Measurements from ENCODE around the gene TIE1. TPM values are rescaled to one million over a fixed set of nuclear protein-coding genes. Genes with fewer than 3 reads are reported as not detected.

The TIE1 gene
- total and polyA plus RNA-seq, 2 donors (not counting 3 experiments of a cell fraction or from before 2014, with no cell fraction given) = 531 to 620 TPM

- no peak overlapping the region for H2AFZ ChIP-seq (ENCODE audit: low read depth, low read length)
- H3K4me2 ChIP-seq (ENCODE audit: insufficient read depth, low read length) = no peak overlapping the region
- CTCF ChIA-PET = no interaction called here
- POLR2A ChIA-PET = no interaction called here
- dilution Hi-C loops (cut with MboI; ENCODE audit: extremely low pct_ligation_motif_present, low sequenced_read_pairs) (no loop called here), intact Hi-C loops (cut with micrococcal nuclease) (no loop called here)
- peaks cover 35% of the 10 kb centered on the region for H3K79me2 ChIP-seq (ENCODE audit: control insufficient read depth, insufficient read depth, low read length)
- no peaks in the 10 kb centered on the region for H3K36me3 ChIP-seq (ENCODE audit: control insufficient read depth in 2 of 2, extremely low read depth in 1 of 2, insufficient read depth in 2 of 2, low read length in 2 of 2)
- no TSS peak for BruUV-seq (replicated peaks)
- DNase-seq (ENCODE audit: low read depth, low spot score) (no peak), FAIRE-seq (no peak)
- no peak overlapping the region for H3K27ac ChIP-seq (ENCODE audit: insufficient read depth, low read depth, low read length)
- H3K9me1 ChIP-seq (replicated peaks; ENCODE audit: control insufficient read depth, extremely low read depth, insufficient read depth, low read length) = no peaks in the 10 kb centered on the region
- H3K9ac ChIP-seq (replicated peaks; ENCODE audit: extremely low read depth, insufficient read depth, low read length) = no peak overlapping the region
- no peak overlapping the region for H3K4me3 ChIP-seq (replicated peaks in 1 of 3; ENCODE audit: insufficient read depth in 1 of 3, low read depth in 1 of 3, low read length in 3 of 3)
- no peak for TF ChIP-seq MAX (IDR thresholded peaks at IDR 0.05; ENCODE audit: insufficient read depth, insufficient read length)
- TF ChIP-seq FOS (IDR thresholded peaks at IDR 0.05; ENCODE audit: borderline replicate concordance, insufficient read depth, low read length) = no peak
- TF ChIP-seq CTCF (IDR thresholded peaks at IDR 0.05; ENCODE audit: extremely low read depth in 1 of 2, insufficient read depth in 1 of 2, low read depth in 1 of 2, low read length in 2 of 2) = no peak
- no peak for TF ChIP-seq EZH2 (IDR thresholded peaks at IDR 0.05; ENCODE audit: borderline replicate concordance, low read depth, low read length, severe bottlenecking)
- no peak for TF ChIP-seq GATA2 (IDR thresholded peaks at IDR 0.05; ENCODE audit: insufficient read depth, insufficient read length, low read depth, low read length)
- no peaks in the 10 kb centered on the region for H3K9me3 ChIP-seq (replicated peaks; ENCODE audit: control insufficient read depth, insufficient read depth, low read length)
- H3K27me3 ChIP-seq (ENCODE audit: control insufficient read depth in 2 of 2, insufficient read depth in 2 of 2, low read length in 2 of 2) = no peaks in the 10 kb centered on the region
- H4K20me1 ChIP-seq (replicated peaks; ENCODE audit: control insufficient read depth, extremely low read depth, insufficient read depth, low read length) = no peaks in the 10 kb centered on the region
- peaks cover 42% of the 10 kb centered on the region for H3K4me1 ChIP-seq (ENCODE audit: control insufficient read depth, extremely low read depth, insufficient read depth, low read length)
Measured at GRCh38 chr1:43370564-43370963, 69.8 kb downstream of the TIE1 start.

GRCh38 chr1:43372172-43372571 lies 71.4 kb downstream of the TIE1 start:
- H3K4me1 ChIP-seq (ENCODE audit: control insufficient read depth, extremely low read depth, insufficient read depth, low read length) = peaks cover 32% of the 10 kb centered on the region
- DNase-seq (ENCODE audit: low read depth, low spot score) (peak; percentile 12), FAIRE-seq (peak; percentile 83)
- no peaks in the 10 kb centered on the region for H3K9me1 ChIP-seq (replicated peaks; ENCODE audit: control insufficient read depth, extremely low read depth, insufficient read depth, low read length)
- H3K4me2 ChIP-seq (ENCODE audit: insufficient read depth, low read length) = no peak overlapping the region
- H3K27me3 ChIP-seq (ENCODE audit: control insufficient read depth in 2 of 2, insufficient read depth in 2 of 2, low read length in 2 of 2) = no peaks in the 10 kb centered on the region
- no peak overlapping the region for H3K4me3 ChIP-seq (replicated peaks in 1 of 3; ENCODE audit: insufficient read depth in 1 of 3, low read depth in 1 of 3, low read length in 3 of 3)
- peak overlapping the region; percentile 81 for H3K27ac ChIP-seq (ENCODE audit: insufficient read depth, low read depth, low read length)
- no peak overlapping the region for H2AFZ ChIP-seq (ENCODE audit: low read depth, low read length)
- dilution Hi-C loops (cut with MboI; ENCODE audit: extremely low pct_ligation_motif_present, low sequenced_read_pairs) (no loop called here), intact Hi-C loops (cut with micrococcal nuclease) (loop anchor here (2.0 kb wide), 1 partner anchor 71 kb away; the partner anchor contains the start of gene TIE1)
- no peak for TF ChIP-seq MYC (IDR thresholded peaks at IDR 0.05; ENCODE audit: low read depth, low read length)
- no peak for TF ChIP-seq EZH2 (IDR thresholded peaks at IDR 0.05; ENCODE audit: borderline replicate concordance, low read depth, low read length, severe bottlenecking)
- no peak for TF ChIP-seq JUN (IDR thresholded peaks at IDR 0.05; ENCODE audit: borderline replicate concordance, insufficient read depth, insufficient read length, low read depth)
- TF ChIP-seq GATA2 (IDR thresholded peaks at IDR 0.05; ENCODE audit: insufficient read depth, insufficient read length, low read depth, low read length) = no peak
- no peak for TF ChIP-seq MAX (IDR thresholded peaks at IDR 0.05; ENCODE audit: insufficient read depth, insufficient read length)
- TF ChIP-seq POLR2A (IDR thresholded peaks at IDR 0.05; ENCODE audit: low read depth, low read length) = no peak
- TF ChIP-seq POLR2AphosphoS5 (IDR thresholded peaks at IDR 0.05; ENCODE audit: insufficient read depth, low read depth, low read length) = no peak
- POLR2A ChIA-PET = no interaction called here
- no peaks in the 10 kb centered on the region for H3K36me3 ChIP-seq (ENCODE audit: control insufficient read depth in 2 of 2, extremely low read depth in 1 of 2, insufficient read depth in 2 of 2, low read length in 2 of 2)
- BruUV-seq (replicated peaks) = no TSS peak
- H3K9me3 ChIP-seq (replicated peaks; ENCODE audit: control insufficient read depth, insufficient read depth, low read length) = no peaks in the 10 kb centered on the region
- CTCF ChIA-PET = interaction anchor here (2.2 kb wide), 1 partner anchor 42 kb away, joined by 6 read pairs; no protein-coding TSS in a partner anchor
- peaks cover 19% of the 10 kb centered on the region for H3K79me2 ChIP-seq (ENCODE audit: control insufficient read depth, insufficient read depth, low read length)
- no peaks in the 10 kb centered on the region for H4K20me1 ChIP-seq (replicated peaks; ENCODE audit: control insufficient read depth, extremely low read depth, insufficient read depth, low read length)
- H3K9ac ChIP-seq (replicated peaks; ENCODE audit: extremely low read depth, insufficient read depth, low read length) = no peak overlapping the region
